Glutamatergic neuron (in vitro differentiated cells): ENCODE results near the gene SEC61A1. TPM values are rescaled to one million over a fixed set of nuclear protein-coding genes. Genes with fewer than 3 reads are reported as not detected.
A peak's percentile ranks its signal among the peaks of the same experiment; 100 is the strongest.

ENCODE experiments used
- DNase-seq: peaks from one replicate; pipeline ENCODE4 v3.0.0; 2022
- H3K27ac Mint-ChIP-seq: one replicate; pipeline ENCODE4 v1.8.0; 2020; ENCODE audit warnings: mild to moderate bottlenecking, mixed read lengths, inconsistent platforms; ENCODE audit not compliant: unreplicated experiment
- H3K27me3 Mint-ChIP-seq: one replicate; pipeline ENCODE4 v1.8.0; 2020; ENCODE audit warnings: mild to moderate bottlenecking, moderate library complexity, mixed read lengths, inconsistent platforms; ENCODE audit not compliant: unreplicated experiment
- H3K36me3 Mint-ChIP-seq: one replicate; pipeline ENCODE4 v1.8.0; 2020; ENCODE audit warnings: mild to moderate bottlenecking, mixed read lengths, inconsistent platforms; ENCODE audit not compliant: unreplicated experiment
- H3K4me1 Mint-ChIP-seq: one replicate; pipeline ENCODE4 v1.8.0; 2020; ENCODE audit warnings: mild to moderate bottlenecking, low read depth, mixed read lengths, inconsistent platforms; ENCODE audit not compliant: unreplicated experiment
- H3K4me3 Mint-ChIP-seq: one replicate; pipeline ENCODE4 v1.8.0; 2020; ENCODE audit warnings: mild to moderate bottlenecking, mixed read lengths, inconsistent platforms; ENCODE audit not compliant: unreplicated experiment
- H3K9me3 Mint-ChIP-seq: one replicate; pipeline ENCODE4 v1.8.0; 2020; ENCODE audit warnings: mild to moderate bottlenecking, moderate library complexity, mixed read lengths, inconsistent platforms; ENCODE audit not compliant: unreplicated experiment
- total RNA-seq: library from RNA; stranded (reverse); fragmentation: NEBNext Ultra II Directional; extraction: Animal tissue kit (Norgen Biotek cat#: 25700); gene quantifications from one replicate; pipeline ENCODE4 v1.2.1, GENCODE V29; 2021; ENCODE audit not compliant: unreplicated experiment
- TF ChIP-seq, protein P1 (sequence below): fragments of 200-600 bp; sonication (generic); IDR thresholded peaks from one replicate; pipeline ENCODE4 v1.5.0; 2021; ENCODE audit not compliant: partially characterized antibody, unreplicated experiment

Gene SEC61A1
- total RNA-seq, 1 donor from 2014 or later: 201 TPM

DNA sequence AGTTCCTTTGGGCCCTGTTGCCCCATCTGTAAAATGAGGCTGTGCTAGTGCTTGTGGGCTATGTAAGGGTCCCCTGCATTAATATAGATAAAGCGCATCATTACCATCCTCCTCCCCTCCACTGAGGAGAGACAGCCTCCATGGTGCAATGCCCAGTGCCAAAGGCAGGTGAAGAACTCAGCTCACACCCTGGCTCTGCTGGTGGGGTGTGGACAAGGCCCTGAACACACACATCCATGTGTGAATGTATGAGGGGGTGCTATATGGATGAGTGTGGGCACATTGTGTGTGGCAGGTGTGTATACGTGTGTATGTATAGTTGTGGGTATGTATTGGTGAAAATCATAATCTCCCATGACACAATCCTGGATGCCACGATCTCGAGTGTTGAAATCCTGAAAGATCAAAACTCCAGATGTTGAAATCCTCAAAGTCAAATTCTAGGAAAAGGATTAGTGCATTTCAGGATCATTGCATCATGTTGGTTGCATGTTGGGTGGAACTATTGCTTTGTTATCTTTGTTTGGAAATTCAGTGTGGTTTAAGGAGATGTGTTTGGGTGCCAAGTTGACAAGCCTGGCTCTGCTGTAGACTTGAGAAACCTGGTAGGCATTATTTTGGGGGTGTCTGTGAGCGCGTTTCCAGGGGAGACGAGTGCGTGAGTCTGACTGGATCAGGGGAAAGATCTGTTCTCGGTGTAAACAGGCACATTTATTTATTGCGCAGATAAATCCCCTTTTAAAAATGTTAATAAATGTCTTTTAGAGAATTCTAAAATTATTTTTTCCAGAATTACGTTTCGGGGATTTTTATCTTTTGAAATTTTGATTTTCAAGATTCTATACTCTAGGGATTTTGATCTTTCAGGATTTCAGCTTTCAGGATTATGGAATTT lies 42.0 kb upstream of the SEC61A1 start:
- peaks cover 5% of the 10 kb centered on the region for H3K4me1 Mint-ChIP-seq
- TF ChIP-seq, protein P1, sequence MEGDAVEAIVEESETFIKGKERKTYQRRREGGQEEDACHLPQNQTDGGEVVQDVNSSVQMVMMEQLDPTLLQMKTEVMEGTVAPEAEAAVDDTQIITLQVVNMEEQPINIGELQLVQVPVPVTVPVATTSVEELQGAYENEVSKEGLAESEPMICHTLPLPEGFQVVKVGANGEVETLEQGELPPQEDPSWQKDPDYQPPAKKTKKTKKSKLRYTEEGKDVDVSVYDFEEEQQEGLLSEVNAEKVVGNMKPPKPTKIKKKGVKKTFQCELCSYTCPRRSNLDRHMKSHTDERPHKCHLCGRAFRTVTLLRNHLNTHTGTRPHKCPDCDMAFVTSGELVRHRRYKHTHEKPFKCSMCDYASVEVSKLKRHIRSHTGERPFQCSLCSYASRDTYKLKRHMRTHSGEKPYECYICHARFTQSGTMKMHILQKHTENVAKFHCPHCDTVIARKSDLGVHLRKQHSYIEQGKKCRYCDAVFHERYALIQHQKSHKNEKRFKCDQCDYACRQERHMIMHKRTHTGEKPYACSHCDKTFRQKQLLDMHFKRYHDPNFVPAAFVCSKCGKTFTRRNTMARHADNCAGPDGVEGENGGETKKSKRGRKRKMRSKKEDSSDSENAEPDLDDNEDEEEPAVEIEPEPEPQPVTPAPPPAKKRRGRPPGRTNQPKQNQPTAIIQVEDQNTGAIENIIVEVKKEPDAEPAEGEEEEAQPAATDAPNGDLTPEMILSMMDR: no peak
- H3K9me3 Mint-ChIP-seq: peaks cover 2% of the 10 kb centered on the region
- H3K27ac Mint-ChIP-seq: no peak overlapping the region
- no peaks in the 10 kb centered on the region for H3K36me3 Mint-ChIP-seq
- peaks cover 4% of the 10 kb centered on the region for H3K27me3 Mint-ChIP-seq
- DNase-seq: no peak
- H3K4me3 Mint-ChIP-seq: no peak overlapping the region

DNA sequence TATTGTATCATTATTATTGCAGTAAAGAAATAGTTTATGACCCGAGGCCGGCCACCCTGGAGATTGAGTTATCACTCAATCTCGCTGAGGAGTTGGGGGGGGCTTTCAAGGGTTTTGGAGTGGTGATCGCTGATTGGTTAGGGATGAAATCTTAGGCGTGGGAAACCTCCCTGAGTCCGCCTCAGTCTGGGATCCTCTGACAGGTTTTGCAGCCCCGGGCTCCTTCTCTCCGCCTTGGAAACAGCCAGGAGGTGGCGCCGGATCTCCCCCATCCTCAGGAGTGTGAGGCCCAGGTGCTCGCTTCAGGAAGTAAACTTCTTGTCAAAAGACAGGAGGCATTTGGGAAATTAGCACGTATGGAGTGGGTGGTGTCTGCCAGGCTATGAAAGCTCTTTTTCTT lies 41.1 kb upstream of the SEC61A1 start:
- Mint-ChIP-seq H3K9me3 (no peaks in the 10 kb centered on the region), H3K27me3 (peaks cover 4% of the 10 kb centered on the region), H3K27ac (no peak overlapping the region), H3K36me3 (no peaks in the 10 kb centered on the region), H3K4me1 (peaks cover 3% of the 10 kb centered on the region), H3K4me3 (no peak overlapping the region)
- DNase-seq: peak; percentile 68
- TF ChIP-seq, protein P1: no peak

- TF ChIP-seq, protein P1: no peak
- peaks cover 5% of the 10 kb centered on the region for H3K36me3 Mint-ChIP-seq
- no peak overlapping the region for H3K4me3 Mint-ChIP-seq
- DNase-seq: no peak
- peaks cover 3% of the 10 kb centered on the region for H3K9me3 Mint-ChIP-seq
- peaks cover 3% of the 10 kb centered on the region for H3K4me1 Mint-ChIP-seq
- H3K27me3 Mint-ChIP-seq: peaks cover 6% of the 10 kb centered on the region
- no peak overlapping the region for H3K27ac Mint-ChIP-seq
These were observed 40.2 kb upstream of the SEC61A1 start for GRCh38 chr3:128012050-128012449.

DNA sequence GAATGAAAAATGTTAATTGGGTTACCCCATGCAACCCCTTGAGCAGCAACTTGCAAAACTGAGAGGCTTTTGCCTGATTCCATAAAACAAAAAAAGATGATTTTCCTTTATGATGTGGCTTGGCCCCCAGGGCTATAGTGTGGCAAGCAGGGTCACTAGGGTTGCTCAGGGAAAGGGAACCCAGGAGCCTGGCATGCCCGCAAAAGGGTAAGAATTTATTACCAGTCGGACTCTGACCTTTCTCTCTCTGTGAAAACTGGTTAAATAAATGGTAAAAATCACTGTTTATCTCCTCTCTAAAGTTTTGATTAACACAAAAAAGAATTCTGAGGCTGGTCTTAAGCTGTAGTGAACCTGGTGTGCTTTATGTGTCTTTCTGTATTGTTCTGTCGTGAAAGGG lies 37.7 kb upstream of the SEC61A1 start:
- Mint-ChIP-seq H3K4me1 (peaks cover 3% of the 10 kb centered on the region), H3K9me3 (peaks cover 3% of the 10 kb centered on the region), H3K27me3 (peaks cover 4% of the 10 kb centered on the region), H3K27ac (no peak overlapping the region), H3K4me3 (no peak overlapping the region), H3K36me3 (peaks cover 5% of the 10 kb centered on the region)
- no peak for DNase-seq
- TF ChIP-seq, protein P1: no peak

- Mint-ChIP-seq H3K4me1 (peaks cover under 1% of the 10 kb centered on the region), H3K4me3 (no peak overlapping the region), H3K27me3 (peaks cover 4% of the 10 kb centered on the region), H3K9me3 (peaks cover 3% of the 10 kb centered on the region), H3K27ac (no peak overlapping the region), H3K36me3 (peaks cover 5% of the 10 kb centered on the region)
- TF ChIP-seq, protein P1: no peak
- no peak for DNase-seq
These were observed 35.7 kb upstream of the SEC61A1 start for GRCh38 chr3:128016502-128016901.
